ENCODE results near the gene DBNDD1.
"Not testable (repeated sequence)": the region's sequence is repeated elsewhere in the genome, so short reads cannot be mapped to it uniquely, and the experiment has no call there.

DNA sequence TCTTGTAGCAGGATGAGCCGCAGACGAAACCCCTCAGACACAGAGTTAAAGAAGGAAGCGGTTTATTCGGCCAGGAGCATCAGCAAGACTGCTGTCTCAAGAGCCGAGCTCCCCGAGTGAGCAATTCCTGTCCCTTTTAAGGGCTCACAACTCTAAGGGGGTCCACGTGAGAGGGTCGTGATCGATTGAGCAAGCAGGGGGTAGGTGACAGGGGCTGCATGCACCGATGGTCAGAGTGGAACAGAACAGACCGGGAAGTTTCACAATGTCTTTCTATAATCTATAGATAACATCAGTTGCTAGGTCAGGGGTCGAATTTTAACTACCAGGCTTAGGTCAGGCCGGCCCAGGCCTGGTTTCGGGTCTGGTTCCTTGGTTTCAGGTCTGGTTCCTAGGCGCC, 37.3 kb upstream of the DBNDD1 start:
- TF ChIP-seq, protein P1, sequence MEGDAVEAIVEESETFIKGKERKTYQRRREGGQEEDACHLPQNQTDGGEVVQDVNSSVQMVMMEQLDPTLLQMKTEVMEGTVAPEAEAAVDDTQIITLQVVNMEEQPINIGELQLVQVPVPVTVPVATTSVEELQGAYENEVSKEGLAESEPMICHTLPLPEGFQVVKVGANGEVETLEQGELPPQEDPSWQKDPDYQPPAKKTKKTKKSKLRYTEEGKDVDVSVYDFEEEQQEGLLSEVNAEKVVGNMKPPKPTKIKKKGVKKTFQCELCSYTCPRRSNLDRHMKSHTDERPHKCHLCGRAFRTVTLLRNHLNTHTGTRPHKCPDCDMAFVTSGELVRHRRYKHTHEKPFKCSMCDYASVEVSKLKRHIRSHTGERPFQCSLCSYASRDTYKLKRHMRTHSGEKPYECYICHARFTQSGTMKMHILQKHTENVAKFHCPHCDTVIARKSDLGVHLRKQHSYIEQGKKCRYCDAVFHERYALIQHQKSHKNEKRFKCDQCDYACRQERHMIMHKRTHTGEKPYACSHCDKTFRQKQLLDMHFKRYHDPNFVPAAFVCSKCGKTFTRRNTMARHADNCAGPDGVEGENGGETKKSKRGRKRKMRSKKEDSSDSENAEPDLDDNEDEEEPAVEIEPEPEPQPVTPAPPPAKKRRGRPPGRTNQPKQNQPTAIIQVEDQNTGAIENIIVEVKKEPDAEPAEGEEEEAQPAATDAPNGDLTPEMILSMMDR (conservative IDR thresholded peaks at IDR 0.05; ENCODE audit: low read depth, low read length), result not testable (repeated sequence)
- not testable (repeated sequence) for TF ChIP-seq EZH2 (IDR thresholded peaks at IDR 0.05; ENCODE audit: borderline replicate concordance, low read depth, low read length, poor library complexity, severe bottlenecking)
